HEK293 (cell line): ENCODE results near the gene DNA2.

Source experiments
- CTCF ChIA-PET: fragments of 350-600 bp; formaldehyde crosslinking; extraction: SDS; loops from one replicate; lab custom pipeline; 2021; ENCODE audit warnings: antibody characterized with exemption; lab: Yijun Ruan, JAX
- POLR2A ChIA-PET: fragments of 300-600 bp; formaldehyde crosslinking; extraction: SDS; loops from one replicate; lab custom pipeline; 2020; ENCODE audit warnings: antibody characterized with exemption, inconsistent platforms; lab: Yijun Ruan, JAX
- H3K27ac ChIP-seq: fragments of 200-500 bp; sonication (Bioruptor generic); 2 replicates; pipeline ENCODE4 v1.5.1; 2014; ENCODE audit warnings: low read depth, low read length, control low read depth, inconsistent platforms; ENCODE audit errors: extremely low read depth
- H3K36me3 ChIP-seq, 2 experiments: fragments of 200-500 bp in 1 of 2; sonication (Bioruptor generic) in 1 of 2; 1 replicate in 1 of 2; 2 replicates in 1 of 2; pipeline ENCODE4 v1.5.1; 2014 to 2017; ENCODE audit warnings: inconsistent platforms in 2 of 2, low read length in 2 of 2; ENCODE audit not compliant: control insufficient read depth in 2 of 2, insufficient read depth in 1 of 2
- H3K4me1 ChIP-seq: fragments of 200-500 bp; sonication (Bioruptor generic); 2 replicates; pipeline ENCODE4 v1.5.1; 2014; ENCODE audit warnings: mild to moderate bottlenecking, low read length, inconsistent platforms; ENCODE audit not compliant: control insufficient read depth, insufficient read depth
- H3K4me3 ChIP-seq: 2 replicates; pipeline ENCODE4 v1.5.1; 2011; ENCODE audit warnings: low read depth, mild to moderate bottlenecking, control low read depth, low read length, moderate library complexity
- H3K9me3 ChIP-seq: fragments of 200-500 bp; sonication (Bioruptor generic); 2 replicates; pipeline ENCODE4 v1.5.1; 2014; ENCODE audit warnings: low read depth, low read length, inconsistent platforms; ENCODE audit not compliant: control insufficient read depth, insufficient read depth
- GLIS2 ChIP-seq: fragments of 450-650 bp; formaldehyde crosslinking; IDR thresholded peaks from 2 replicates; pipeline ENCODE4 v1.5.1; 2016; ENCODE audit warnings: missing biosample characterization, missing genetic modification characterization
- MEIS1 ChIP-seq: sonication (generic); formaldehyde crosslinking; IDR thresholded peaks from 2 replicates; pipeline ENCODE4 v1.8.1; 2022; ENCODE audit warnings: missing genetic modification reagents, mild to moderate bottlenecking, borderline replicate concordance
- TCF7L2 ChIP-seq: IDR thresholded peaks from 2 replicates; pipeline ENCODE4 v1.6.1; 2011; ENCODE audit warnings: low read depth, mild to moderate bottlenecking, inconsistent platforms, low read length, moderate library complexity, borderline replicate concordance
- ZBTB7A ChIP-seq: fragments of 450-650 bp; formaldehyde crosslinking; IDR thresholded peaks from 2 replicates; pipeline ENCODE4 v1.5.1; 2016; ENCODE audit warnings: low read depth, missing biosample characterization, missing genetic modification characterization
- ZNF211 ChIP-seq: fragments of 450-650 bp; formaldehyde crosslinking; IDR thresholded peaks from 2 replicates; pipeline ENCODE4 v1.5.1; 2016; ENCODE audit warnings: low read depth, missing biosample characterization, missing genetic modification characterization
- ZNF354C ChIP-seq: fragments of 450-650 bp; formaldehyde crosslinking; IDR thresholded peaks from 2 replicates; pipeline ENCODE4 v1.5.1; 2016; ENCODE audit warnings: missing biosample characterization, missing genetic modification characterization, low read depth, borderline replicate concordance
- ZNF366 ChIP-seq: fragments of 450-650 bp; formaldehyde crosslinking; conservative IDR thresholded peaks from 2 replicates; pipeline ENCODE4 v1.5.1; 2016; ENCODE audit warnings: missing biosample characterization, missing genetic modification characterization
- ZNF658 ChIP-seq: fragments of 450-650 bp; formaldehyde crosslinking; IDR thresholded peaks from 2 replicates; pipeline ENCODE4; 2016; ENCODE audit warnings: missing biosample characterization, missing genetic modification characterization
- ZNF785 ChIP-seq: fragments of 450-650 bp; formaldehyde crosslinking; IDR thresholded peaks from 2 replicates; pipeline ENCODE4 v1.5.1; 2016; ENCODE audit warnings: missing biosample characterization, missing genetic modification characterization
- ZNF791 ChIP-seq: fragments of 450-650 bp; formaldehyde crosslinking; IDR thresholded peaks from 2 replicates; pipeline ENCODE4 v1.5.1; 2016; ENCODE audit warnings: missing biosample characterization, missing genetic modification characterization
- TF ChIP-seq, protein P1 (sequence below): fragments of 450-650 bp; formaldehyde crosslinking; IDR thresholded peaks from 2 replicates; pipeline ENCODE4 v1.5.1; 2016; ENCODE audit warnings: missing biosample characterization, missing genetic modification characterization, borderline replicate concordance
- TF ChIP-seq, protein P2 (sequence below): fragments of 450-650 bp; formaldehyde crosslinking; IDR thresholded peaks from 2 replicates; pipeline ENCODE4 v1.5.1; 2016; ENCODE audit warnings: missing biosample characterization, missing genetic modification characterization
- TF ChIP-seq, protein P3 (sequence below): fragments of 450-650 bp; formaldehyde crosslinking; IDR thresholded peaks from 2 replicates; pipeline ENCODE4 v1.5.1; 2016; ENCODE audit warnings: missing biosample characterization, missing genetic modification characterization, borderline replicate concordance
- TF ChIP-seq, protein P4 (sequence below): IDR thresholded peaks from 2 replicates; pipeline ENCODE4 v1.6.1; 2011; ENCODE audit warnings: mild to moderate bottlenecking, low read depth, low read length, borderline replicate concordance
- TF ChIP-seq, protein P5 (sequence below): fragments of 450-650 bp; formaldehyde crosslinking; IDR thresholded peaks from 2 replicates; pipeline ENCODE4 v1.5.1; 2017; ENCODE audit warnings: missing biosample characterization, missing genetic modification characterization
- TF ChIP-seq, protein P6 (sequence below): fragments of 450-650 bp; formaldehyde crosslinking; IDR thresholded peaks from 2 replicates; pipeline ENCODE4 v1.5.1; 2016; ENCODE audit warnings: missing biosample characterization, missing genetic modification characterization

DNA2 gene

DNA sequence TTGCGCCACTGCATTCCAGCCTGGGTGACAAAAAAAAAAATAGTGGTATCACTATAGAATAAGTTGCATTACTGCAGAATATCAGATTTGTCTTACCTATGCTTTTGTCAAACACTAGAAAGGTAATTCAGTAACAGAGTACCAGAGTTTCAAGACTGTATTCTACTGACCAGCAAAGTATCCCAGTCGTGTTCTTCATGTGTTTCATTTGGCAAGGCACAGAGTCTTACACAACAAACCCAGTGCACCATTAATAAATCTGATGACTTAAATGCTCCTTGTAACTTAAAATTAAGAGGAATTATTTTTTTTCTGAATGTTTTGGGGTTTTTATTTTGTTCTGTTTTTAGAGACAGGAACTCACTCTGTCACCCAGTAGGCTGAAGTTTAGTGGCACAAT is 104.7 kb downstream of the DNA2 start (continued):
- TF ChIP-seq, protein P1, sequence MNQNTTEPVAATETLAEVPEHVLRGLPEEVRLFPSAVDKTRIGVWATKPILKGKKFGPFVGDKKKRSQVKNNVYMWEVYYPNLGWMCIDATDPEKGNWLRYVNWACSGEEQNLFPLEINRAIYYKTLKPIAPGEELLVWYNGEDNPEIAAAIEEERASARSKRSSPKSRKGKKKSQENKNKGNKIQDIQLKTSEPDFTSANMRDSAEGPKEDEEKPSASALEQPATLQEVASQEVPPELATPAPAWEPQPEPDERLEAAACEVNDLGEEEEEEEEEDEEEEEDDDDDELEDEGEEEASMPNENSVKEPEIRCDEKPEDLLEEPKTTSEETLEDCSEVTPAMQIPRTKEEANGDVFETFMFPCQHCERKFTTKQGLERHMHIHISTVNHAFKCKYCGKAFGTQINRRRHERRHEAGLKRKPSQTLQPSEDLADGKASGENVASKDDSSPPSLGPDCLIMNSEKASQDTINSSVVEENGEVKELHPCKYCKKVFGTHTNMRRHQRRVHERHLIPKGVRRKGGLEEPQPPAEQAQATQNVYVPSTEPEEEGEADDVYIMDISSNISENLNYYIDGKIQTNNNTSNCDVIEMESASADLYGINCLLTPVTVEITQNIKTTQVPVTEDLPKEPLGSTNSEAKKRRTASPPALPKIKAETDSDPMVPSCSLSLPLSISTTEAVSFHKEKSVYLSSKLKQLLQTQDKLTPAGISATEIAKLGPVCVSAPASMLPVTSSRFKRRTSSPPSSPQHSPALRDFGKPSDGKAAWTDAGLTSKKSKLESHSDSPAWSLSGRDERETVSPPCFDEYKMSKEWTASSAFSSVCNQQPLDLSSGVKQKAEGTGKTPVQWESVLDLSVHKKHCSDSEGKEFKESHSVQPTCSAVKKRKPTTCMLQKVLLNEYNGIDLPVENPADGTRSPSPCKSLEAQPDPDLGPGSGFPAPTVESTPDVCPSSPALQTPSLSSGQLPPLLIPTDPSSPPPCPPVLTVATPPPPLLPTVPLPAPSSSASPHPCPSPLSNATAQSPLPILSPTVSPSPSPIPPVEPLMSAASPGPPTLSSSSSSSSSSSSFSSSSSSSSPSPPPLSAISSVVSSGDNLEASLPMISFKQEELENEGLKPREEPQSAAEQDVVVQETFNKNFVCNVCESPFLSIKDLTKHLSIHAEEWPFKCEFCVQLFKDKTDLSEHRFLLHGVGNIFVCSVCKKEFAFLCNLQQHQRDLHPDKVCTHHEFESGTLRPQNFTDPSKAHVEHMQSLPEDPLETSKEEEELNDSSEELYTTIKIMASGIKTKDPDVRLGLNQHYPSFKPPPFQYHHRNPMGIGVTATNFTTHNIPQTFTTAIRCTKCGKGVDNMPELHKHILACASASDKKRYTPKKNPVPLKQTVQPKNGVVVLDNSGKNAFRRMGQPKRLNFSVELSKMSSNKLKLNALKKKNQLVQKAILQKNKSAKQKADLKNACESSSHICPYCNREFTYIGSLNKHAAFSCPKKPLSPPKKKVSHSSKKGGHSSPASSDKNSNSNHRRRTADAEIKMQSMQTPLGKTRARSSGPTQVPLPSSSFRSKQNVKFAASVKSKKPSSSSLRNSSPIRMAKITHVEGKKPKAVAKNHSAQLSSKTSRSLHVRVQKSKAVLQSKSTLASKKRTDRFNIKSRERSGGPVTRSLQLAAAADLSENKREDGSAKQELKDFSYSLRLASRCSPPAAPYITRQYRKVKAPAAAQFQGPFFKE (tag by site-specific recombination) = no peak
- TF ChIP-seq ZNF791 (tag by site-specific recombination) (no peak), GLIS2 (tag by site-specific recombination) (no peak), ZNF366 (tag by site-specific recombination) (no peak), TCF7L2 (no peak)
- TF ChIP-seq, protein P2, sequence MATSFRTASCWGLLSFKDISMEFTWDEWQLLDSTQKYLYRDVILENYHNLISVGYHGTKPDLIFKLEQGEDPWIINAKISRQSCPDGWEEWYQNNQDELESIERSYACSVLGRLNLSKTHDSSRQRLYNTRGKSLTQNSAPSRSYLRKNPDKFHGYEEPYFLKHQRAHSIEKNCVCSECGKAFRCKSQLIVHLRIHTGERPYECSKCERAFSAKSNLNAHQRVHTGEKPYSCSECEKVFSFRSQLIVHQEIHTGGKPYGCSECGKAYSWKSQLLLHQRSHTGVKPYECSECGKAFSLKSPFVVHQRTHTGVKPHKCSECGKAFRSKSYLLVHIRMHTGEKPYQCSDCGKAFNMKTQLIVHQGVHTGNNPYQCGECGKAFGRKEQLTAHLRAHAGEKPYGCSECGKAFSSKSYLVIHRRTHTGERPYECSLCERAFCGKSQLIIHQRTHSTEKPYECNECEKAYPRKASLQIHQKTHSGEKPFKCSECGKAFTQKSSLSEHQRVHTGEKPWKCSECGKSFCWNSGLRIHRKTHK (tag by site-specific recombination) = no peak
- TF ChIP-seq, protein P3, sequence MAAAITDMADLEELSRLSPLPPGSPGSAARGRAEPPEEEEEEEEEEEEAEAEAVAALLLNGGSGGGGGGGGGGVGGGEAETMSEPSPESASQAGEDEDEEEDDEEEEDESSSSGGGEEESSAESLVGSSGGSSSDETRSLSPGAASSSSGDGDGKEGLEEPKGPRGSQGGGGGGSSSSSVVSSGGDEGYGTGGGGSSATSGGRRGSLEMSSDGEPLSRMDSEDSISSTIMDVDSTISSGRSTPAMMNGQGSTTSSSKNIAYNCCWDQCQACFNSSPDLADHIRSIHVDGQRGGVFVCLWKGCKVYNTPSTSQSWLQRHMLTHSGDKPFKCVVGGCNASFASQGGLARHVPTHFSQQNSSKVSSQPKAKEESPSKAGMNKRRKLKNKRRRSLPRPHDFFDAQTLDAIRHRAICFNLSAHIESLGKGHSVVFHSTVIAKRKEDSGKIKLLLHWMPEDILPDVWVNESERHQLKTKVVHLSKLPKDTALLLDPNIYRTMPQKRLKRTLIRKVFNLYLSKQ (tag by site-specific recombination) = no peak

DNA sequence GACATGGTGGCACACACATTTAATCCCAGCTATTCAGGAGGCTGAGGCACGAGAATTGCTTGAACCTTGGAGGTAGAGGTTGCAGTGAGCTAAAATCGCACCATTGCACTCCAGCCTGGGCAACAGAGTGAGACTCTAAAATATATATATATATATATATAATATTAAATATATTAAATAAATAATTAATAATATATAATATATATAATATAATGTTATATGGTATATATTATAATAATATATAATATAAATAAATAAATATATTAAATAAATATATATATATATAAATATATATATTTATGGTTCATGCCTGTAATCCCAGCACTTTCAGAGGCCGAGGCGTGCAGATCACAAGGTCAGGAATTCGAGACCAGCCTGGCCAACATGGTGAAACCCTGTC is 105.2 kb downstream of the DNA2 start:
- Histone ChIP-seq H3K4me1 (no peaks in the 10 kb centered on the region), H3K9me3 (no peaks in the 10 kb centered on the region)
- TF ChIP-seq, protein P4, sequence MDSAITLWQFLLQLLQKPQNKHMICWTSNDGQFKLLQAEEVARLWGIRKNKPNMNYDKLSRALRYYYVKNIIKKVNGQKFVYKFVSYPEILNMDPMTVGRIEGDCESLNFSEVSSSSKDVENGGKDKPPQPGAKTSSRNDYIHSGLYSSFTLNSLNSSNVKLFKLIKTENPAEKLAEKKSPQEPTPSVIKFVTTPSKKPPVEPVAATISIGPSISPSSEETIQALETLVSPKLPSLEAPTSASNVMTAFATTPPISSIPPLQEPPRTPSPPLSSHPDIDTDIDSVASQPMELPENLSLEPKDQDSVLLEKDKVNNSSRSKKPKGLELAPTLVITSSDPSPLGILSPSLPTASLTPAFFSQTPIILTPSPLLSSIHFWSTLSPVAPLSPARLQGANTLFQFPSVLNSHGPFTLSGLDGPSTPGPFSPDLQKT = no peak
- no peak for TF ChIP-seq ZNF658
- TF ChIP-seq, protein P5, sequence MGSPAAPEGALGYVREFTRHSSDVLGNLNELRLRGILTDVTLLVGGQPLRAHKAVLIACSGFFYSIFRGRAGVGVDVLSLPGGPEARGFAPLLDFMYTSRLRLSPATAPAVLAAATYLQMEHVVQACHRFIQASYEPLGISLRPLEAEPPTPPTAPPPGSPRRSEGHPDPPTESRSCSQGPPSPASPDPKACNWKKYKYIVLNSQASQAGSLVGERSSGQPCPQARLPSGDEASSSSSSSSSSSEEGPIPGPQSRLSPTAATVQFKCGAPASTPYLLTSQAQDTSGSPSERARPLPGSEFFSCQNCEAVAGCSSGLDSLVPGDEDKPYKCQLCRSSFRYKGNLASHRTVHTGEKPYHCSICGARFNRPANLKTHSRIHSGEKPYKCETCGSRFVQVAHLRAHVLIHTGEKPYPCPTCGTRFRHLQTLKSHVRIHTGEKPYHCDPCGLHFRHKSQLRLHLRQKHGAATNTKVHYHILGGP (tag by site-specific recombination) = no peak
- no peak for TF ChIP-seq ZNF785 (tag by site-specific recombination)
- TF ChIP-seq ZNF354C (tag by site-specific recombination) = no peak
- TF ChIP-seq ZNF211 (tag by site-specific recombination) = no peak
- TF ChIP-seq, protein P6, sequence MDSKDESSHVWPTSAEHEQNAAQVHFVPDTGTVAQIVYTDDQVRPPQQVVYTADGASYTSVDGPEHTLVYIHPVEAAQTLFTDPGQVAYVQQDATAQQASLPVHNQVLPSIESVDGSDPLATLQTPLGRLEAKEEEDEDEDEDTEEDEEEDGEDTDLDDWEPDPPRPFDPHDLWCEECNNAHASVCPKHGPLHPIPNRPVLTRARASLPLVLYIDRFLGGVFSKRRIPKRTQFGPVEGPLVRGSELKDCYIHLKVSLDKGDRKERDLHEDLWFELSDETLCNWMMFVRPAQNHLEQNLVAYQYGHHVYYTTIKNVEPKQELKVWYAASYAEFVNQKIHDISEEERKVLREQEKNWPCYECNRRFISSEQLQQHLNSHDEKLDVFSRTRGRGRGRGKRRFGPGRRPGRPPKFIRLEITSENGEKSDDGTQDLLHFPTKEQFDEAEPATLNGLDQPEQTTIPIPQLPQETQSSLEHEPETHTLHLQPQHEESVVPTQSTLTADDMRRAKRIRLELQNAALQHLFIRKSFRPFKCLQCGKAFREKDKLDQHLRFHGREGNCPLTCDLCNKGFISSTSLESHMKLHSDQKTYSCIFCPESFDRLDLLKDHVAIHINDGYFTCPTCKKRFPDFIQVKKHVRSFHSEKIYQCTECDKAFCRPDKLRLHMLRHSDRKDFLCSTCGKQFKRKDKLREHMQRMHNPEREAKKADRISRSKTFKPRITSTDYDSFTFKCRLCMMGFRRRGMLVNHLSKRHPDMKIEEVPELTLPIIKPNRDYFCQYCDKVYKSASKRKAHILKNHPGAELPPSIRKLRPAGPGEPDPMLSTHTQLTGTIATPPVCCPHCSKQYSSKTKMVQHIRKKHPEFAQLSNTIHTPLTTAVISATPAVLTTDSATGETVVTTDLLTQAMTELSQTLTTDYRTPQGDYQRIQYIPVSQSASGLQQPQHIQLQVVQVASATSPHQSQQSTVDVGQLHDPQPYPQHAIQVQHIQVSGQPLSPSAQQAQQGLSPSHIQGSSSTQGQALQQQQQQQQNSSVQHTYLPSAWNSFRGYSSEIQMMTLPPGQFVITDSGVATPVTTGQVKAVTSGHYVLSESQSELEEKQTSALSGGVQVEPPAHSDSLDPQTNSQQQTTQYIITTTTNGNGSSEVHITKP = no peak
- no peak for TF ChIP-seq MEIS1 (CRISPR knock-in tag)
- TF ChIP-seq ZBTB7A = no peak
- TF ChIP-seq, all 188 proteins: peak for 0
- H3K4me3 ChIP-seq = no peak overlapping the region
- H3K36me3 ChIP-seq = peaks cover 26 to 48% of the 10 kb centered on the region in 2 experiments
- POLR2A ChIA-PET = no interaction called here
- H3K27ac ChIP-seq = no peak overlapping the region
- CTCF ChIA-PET = no interaction called here
